Prostate gland (tissue), 2 donors: ENCODE data around the gene RBP5. TPM values are rescaled to one million over a fixed set of nuclear protein-coding genes. Genes with fewer than 3 reads are reported as not detected.
A peak's percentile ranks its signal among the peaks of the same experiment; 100 is the strongest.

Experiments
- DNase-seq: peaks from one replicate; pipeline ENCODE4 v3.0.0-alpha.2; 2019; ENCODE audit warnings: low spot score
- H3K27ac ChIP-seq, 2 donors: fragments of 200-600 bp; sonication (generic); 2 replicates each; pipeline ENCODE4 v1.5.1; 2017 to 2019
- H3K27me3 ChIP-seq: fragments of 200-600 bp; sonication (generic); replicated peaks from 2 replicates; pipeline ENCODE4 v1.5.1; 2019; ENCODE audit not compliant: insufficient read depth
- H3K36me3 ChIP-seq, 2 donors: fragments of 200-600 bp; sonication (generic); 1 replicate in 1 of 2; 2 replicates in 1 of 2; pipeline versions ENCODE4 v1.5.1 to v1.8.1; 2017 to 2019
- H3K4me1 ChIP-seq: fragments of 200-600 bp; sonication (generic); replicated peaks from 2 replicates; pipeline ENCODE4 v1.5.1; 2019
- H3K4me3 ChIP-seq, 2 donors: fragments of 200-600 bp; sonication (generic); 2 replicates each; pipeline ENCODE4 v1.5.1; 2017 to 2019
- H3K9me3 ChIP-seq: fragments of 200-600 bp; sonication (generic); 2 replicates; pipeline ENCODE4 v1.5.1; 2017
- POLR2A ChIP-seq: fragments of 450-650 bp; IDR thresholded peaks from one replicate; pipeline ENCODE4 v1.6.1; 2016; ENCODE audit warnings: antibody characterized with exemption, mild to moderate bottlenecking
- POLR2AphosphoS5 ChIP-seq: sonication (generic); formaldehyde crosslinking; IDR thresholded peaks from one replicate; pipeline ENCODE4 v1.6.1; 2017; ENCODE audit warnings: antibody characterized with exemption
- whole genome bisulfite sequencing: methylation state at CpG from one replicate; pipeline ENCODE4 v1.1.5; 2018; 5-methylcytosine and 5-hydroxymethylcytosine counted together
- intact Hi-C: fragments of 100-400 bp; cut with DNase I; formaldehyde crosslinking; loops from one replicate; pipeline ENCODE4 v1.14.2; 2022
- total RNA-seq, 2 donors: library from RNA; depleted of rRNA; stranded (reverse); fragments of >200 nt; gene quantifications; one replicate each; pipeline ENCODE4 v1.1.0, GENCODE V29; 2016
- TF ChIP-seq, protein P1 (sequence below), 4 experiments: fragments of 200-600 bp in 2 of 4; fragments of 450-650 bp in 2 of 4; sonication (generic) in 2 of 4; IDR thresholded peaks; 1 replicate in 3 of 4; 2 replicates in 1 of 4; pipeline ENCODE4 v1.5.1; 2016 to 2019; ENCODE audit warnings: antibody characterized with exemption in 4 of 4, mild to moderate bottlenecking in 2 of 4, moderate library complexity in 2 of 4

RBP5 gene
- total RNA-seq, 2 donors from 2014 or later = 2.4 to 3.5 TPM

DNA sequence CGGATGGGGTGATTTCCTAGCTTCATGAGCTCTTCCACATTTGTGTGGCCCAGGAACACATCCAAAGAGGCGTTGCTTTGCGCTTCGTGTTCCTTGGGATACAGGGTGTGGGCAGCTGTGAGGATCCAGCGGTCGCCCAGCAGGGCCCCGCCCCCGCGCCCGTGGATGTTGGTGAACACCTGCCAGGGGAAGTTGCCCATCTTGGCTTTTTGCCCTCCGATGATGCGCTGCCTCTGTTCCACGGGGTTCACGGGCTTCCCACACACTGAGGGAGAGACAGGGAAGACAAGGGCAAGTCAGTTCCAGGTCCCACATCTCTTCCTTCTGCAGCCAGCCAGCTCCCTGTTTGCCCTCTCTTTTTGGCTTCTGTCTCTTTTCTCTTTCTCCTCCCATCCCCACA lies 47.7 kb downstream of the RBP5 start:
- no peak overlapping the region for H3K4me3 ChIP-seq
- WGBS = 83% methylated on average over 14 of the region's 14 CpGs
- no peak overlapping the region for H3K27ac ChIP-seq
- no peaks in the 10 kb centered on the region for H3K36me3 ChIP-seq
- TF ChIP-seq POLR2AphosphoS5 (no peak), POLR2A (no peak)
- TF ChIP-seq, protein P1, sequence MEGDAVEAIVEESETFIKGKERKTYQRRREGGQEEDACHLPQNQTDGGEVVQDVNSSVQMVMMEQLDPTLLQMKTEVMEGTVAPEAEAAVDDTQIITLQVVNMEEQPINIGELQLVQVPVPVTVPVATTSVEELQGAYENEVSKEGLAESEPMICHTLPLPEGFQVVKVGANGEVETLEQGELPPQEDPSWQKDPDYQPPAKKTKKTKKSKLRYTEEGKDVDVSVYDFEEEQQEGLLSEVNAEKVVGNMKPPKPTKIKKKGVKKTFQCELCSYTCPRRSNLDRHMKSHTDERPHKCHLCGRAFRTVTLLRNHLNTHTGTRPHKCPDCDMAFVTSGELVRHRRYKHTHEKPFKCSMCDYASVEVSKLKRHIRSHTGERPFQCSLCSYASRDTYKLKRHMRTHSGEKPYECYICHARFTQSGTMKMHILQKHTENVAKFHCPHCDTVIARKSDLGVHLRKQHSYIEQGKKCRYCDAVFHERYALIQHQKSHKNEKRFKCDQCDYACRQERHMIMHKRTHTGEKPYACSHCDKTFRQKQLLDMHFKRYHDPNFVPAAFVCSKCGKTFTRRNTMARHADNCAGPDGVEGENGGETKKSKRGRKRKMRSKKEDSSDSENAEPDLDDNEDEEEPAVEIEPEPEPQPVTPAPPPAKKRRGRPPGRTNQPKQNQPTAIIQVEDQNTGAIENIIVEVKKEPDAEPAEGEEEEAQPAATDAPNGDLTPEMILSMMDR (IDR thresholded peaks at IDR 0.05) = no peak
- H3K27me3 ChIP-seq = no peaks in the 10 kb centered on the region
- no peak for DNase-seq
- intact Hi-C loops = no loop called here
- no peaks in the 10 kb centered on the region for H3K4me1 ChIP-seq
- H3K9me3 ChIP-seq = no peaks in the 10 kb centered on the region

DNA sequence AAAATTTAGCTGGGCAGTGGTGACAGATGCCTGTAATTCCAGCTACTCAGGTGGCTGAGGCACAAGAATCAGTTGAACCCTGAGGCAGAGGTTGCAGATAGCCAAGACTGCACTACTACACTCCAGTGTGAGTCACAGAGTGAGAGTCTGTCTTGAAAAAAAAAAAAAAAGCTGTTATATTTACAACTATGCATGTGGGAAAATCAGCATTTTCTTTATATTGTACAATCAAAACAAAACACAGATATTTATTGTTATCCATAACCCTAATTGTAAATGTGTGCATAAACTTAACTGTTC lies 48.9 kb downstream of the RBP5 start:
- no peaks in the 10 kb centered on the region for H3K9me3 ChIP-seq
- no peaks in the 10 kb centered on the region for H3K27me3 ChIP-seq
- TF ChIP-seq POLR2AphosphoS5 = no peak
- no peak for TF ChIP-seq POLR2A
- TF ChIP-seq, protein P1 (IDR thresholded peaks at IDR 0.05) = no peak
- H3K4me1 ChIP-seq = no peaks in the 10 kb centered on the region
- intact Hi-C loops = no loop called here
- no peak for DNase-seq
- no peaks in the 10 kb centered on the region for H3K36me3 ChIP-seq
- peak overlapping the region; percentile 47 to 60 for H3K27ac ChIP-seq
- no peak overlapping the region for H3K4me3 ChIP-seq

DNA sequence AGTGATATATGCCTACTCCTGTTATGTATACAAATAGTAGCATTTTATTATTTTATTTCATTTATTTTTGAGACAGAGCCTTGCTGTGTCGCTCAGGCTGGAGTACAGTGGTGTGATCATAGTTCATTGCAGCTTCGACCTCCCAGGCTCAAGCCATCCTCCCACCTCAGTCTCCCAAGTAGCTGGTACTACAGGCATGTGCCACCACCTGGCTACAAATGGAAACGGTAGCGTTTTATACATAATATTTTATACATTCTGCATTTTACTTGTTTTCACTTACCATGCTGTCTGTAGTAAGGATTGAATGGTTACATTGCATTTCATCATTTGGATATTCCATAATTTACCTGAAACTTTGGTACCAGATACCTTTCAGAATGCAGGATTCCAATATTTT lies 50.5 kb downstream of the RBP5 start:
- Histone ChIP-seq H3K4me3 (no peak overlapping the region), H3K36me3 (no peaks in the 10 kb centered on the region), H3K27me3 (no peaks in the 10 kb centered on the region), H3K27ac (no peak overlapping the region), H3K9me3 (no peaks in the 10 kb centered on the region), H3K4me1 (no peaks in the 10 kb centered on the region)
- TF ChIP-seq POLR2AphosphoS5 = no peak
- no peak for TF ChIP-seq POLR2A
- TF ChIP-seq, protein P1 (IDR thresholded peaks at IDR 0.05) = no peak
- WGBS = 68% methylated on average over 4 of the region's 4 CpGs
- intact Hi-C loops = no loop called here
- DNase-seq = no peak

DNA sequence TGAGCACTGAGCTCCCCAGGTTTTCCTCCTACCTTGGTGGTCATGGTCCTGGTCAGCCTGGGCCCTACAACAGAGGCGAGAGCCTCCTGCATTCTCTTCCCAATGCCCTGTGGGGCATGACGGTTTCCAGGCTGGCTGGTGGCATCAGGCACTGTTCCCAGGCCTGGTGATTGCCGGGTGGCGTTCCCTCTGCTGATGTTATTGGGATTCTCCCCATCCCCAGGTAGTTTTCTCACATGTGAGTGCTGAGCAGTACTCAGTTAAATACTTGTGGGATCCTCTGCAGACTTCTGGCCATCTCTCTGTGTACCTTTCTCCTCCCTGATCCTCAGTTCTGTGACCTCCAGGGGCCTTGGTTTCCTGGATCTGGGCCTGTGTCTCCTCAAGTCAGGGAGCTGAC lies 52.2 kb downstream of the RBP5 start:
- no peak for TF ChIP-seq POLR2A
- TF ChIP-seq POLR2AphosphoS5 = no peak
- TF ChIP-seq, protein P1 (IDR thresholded peaks at IDR 0.05) = no peak
- DNase-seq = no peak
- Histone ChIP-seq H3K4me1 (no peaks in the 10 kb centered on the region), H3K27ac (no peak overlapping the region), H3K4me3 (no peak overlapping the region), H3K36me3 (no peaks in the 10 kb centered on the region), H3K9me3 (no peaks in the 10 kb centered on the region), H3K27me3 (no peaks in the 10 kb centered on the region)
- WGBS = 100% methylated on average over 4 of the region's 4 CpGs
- intact Hi-C loops = no loop called here

DNA sequence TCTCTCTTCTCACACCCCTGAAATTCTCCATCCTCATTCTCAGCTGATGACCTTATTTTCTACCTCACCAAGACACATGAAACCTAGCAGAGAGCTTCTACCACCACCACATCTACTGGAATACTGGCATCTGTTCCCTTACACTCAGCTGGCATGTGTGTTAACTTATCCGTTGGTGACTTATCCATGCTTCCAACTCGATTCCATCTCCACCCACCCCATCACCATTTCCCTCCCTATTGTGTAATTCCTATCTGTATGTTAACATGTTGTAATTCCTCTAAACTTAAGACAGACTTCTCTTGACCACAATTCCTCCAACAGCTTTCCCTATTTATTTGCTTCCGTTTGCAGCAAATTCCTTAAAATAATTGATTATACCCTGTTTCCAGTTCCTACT lies 52.8 kb downstream of the RBP5 start:
- intact Hi-C loops = no loop called here
- DNase-seq = no peak
- Histone ChIP-seq H3K9me3 (no peaks in the 10 kb centered on the region), H3K4me1 (no peaks in the 10 kb centered on the region), H3K27me3 (no peaks in the 10 kb centered on the region), H3K4me3 (no peak overlapping the region), H3K27ac (no peak overlapping the region), H3K36me3 (no peaks in the 10 kb centered on the region)
- TF ChIP-seq, protein P1 (IDR thresholded peaks at IDR 0.05) = no peak
- no peak for TF ChIP-seq POLR2AphosphoS5
- TF ChIP-seq POLR2A = no peak
- 79% methylated on average over 3 of the region's 3 CpGs for WGBS
